Parathyroid adenoma (tissue), 2 donors: Measurements from ENCODE around the gene CCIN.

ENCODE experiments used
- H2AFZ ChIP-seq: fragments of 300-600 bp; sonication (generic); one replicate; pipeline ENCODE4 v1.7.0; 2017; ENCODE audit warnings: antibody characterized with exemption, mild to moderate bottlenecking
- H3K27ac ChIP-seq: fragments of 300-600 bp; sonication (generic); one replicate; pipeline ENCODE4 v1.7.0; 2017
- H3K27me3 ChIP-seq: fragments of 300-600 bp; sonication (generic); one replicate; pipeline ENCODE4 v1.7.0; 2017; ENCODE audit warnings: low read length; ENCODE audit not compliant: control insufficient read depth, insufficient read depth
- H3K36me3 ChIP-seq: fragments of 300-600 bp; sonication (generic); one replicate; pipeline ENCODE4 v1.7.0; 2017; ENCODE audit warnings: low read length; ENCODE audit not compliant: control insufficient read depth, insufficient read depth
- H3K4me1 ChIP-seq: fragments of 300-600 bp; sonication (generic); one replicate; pipeline ENCODE4 v1.7.0; 2017; ENCODE audit warnings: control low read depth
- H3K4me2 ChIP-seq: fragments of 300-600 bp; sonication (generic); one replicate; pipeline ENCODE4 v1.7.0; 2017; ENCODE audit warnings: low read length
- H3K4me3 ChIP-seq: fragments of 300-600 bp; sonication (generic); one replicate; pipeline ENCODE4 v1.7.0; 2017; ENCODE audit warnings: low read depth, low read length
- H3K79me2 ChIP-seq: fragments of 300-600 bp; sonication (generic); one replicate; pipeline ENCODE4 v1.7.0; 2017; ENCODE audit warnings: control low read depth
- H3K9ac ChIP-seq: fragments of 300-600 bp; sonication (generic); one replicate; pipeline ENCODE4 v1.7.0; 2017; ENCODE audit warnings: mild to moderate bottlenecking
- H3K9me3 ChIP-seq: fragments of 300-600 bp; sonication (generic); one replicate; pipeline ENCODE4 v1.7.0; 2017; ENCODE audit warnings: low read length; ENCODE audit not compliant: control insufficient read depth
- CTCF ChIP-seq: fragments of 300-600 bp; sonication (generic); IDR thresholded peaks from one replicate; pipeline ENCODE4 v1.7.0; 2017; ENCODE audit warnings: antibody characterized with exemption, mild to moderate bottlenecking
- donor health status: primary hyperparathyroidism.

Gene CCIN

GRCh38 chr9:36164989-36165388 lies 4.2 kb upstream of the CCIN start:
- Histone ChIP-seq H3K36me3 (no peaks in the 10 kb centered on the region), H3K4me2 (no peak overlapping the region), H3K27ac (no peak overlapping the region), H3K27me3 (no peaks in the 10 kb centered on the region), H2AFZ (no peak overlapping the region), H3K9ac (no peak overlapping the region), H3K9me3 (no peaks in the 10 kb centered on the region), H3K4me1 (no peaks in the 10 kb centered on the region), H3K79me2 (no peaks in the 10 kb centered on the region), H3K4me3 (no peak overlapping the region)
- no peak for TF ChIP-seq CTCF

GRCh38 chr9:36165826-36166167 lies 3.4 kb upstream of the CCIN start:
- Histone ChIP-seq H3K27ac (no peak overlapping the region), H3K4me3 (no peak overlapping the region), H2AFZ (no peak overlapping the region), H3K36me3 (no peaks in the 10 kb centered on the region), H3K79me2 (no peaks in the 10 kb centered on the region), H3K27me3 (no peaks in the 10 kb centered on the region), H3K4me2 (no peak overlapping the region), H3K9me3 (no peaks in the 10 kb centered on the region), H3K9ac (no peak overlapping the region), H3K4me1 (no peaks in the 10 kb centered on the region)
- TF ChIP-seq CTCF = no peak

- peak; percentile 78 for TF ChIP-seq CTCF
- Histone ChIP-seq H3K36me3 (no peaks in the 10 kb centered on the region), H3K9ac (no peak overlapping the region), H3K4me3 (no peak overlapping the region), H3K27me3 (no peaks in the 10 kb centered on the region), H3K9me3 (no peaks in the 10 kb centered on the region), H3K79me2 (no peaks in the 10 kb centered on the region), H2AFZ (peak overlapping the region; percentile 74), H3K27ac (no peak overlapping the region), H3K4me1 (no peaks in the 10 kb centered on the region), H3K4me2 (peak overlapping the region; percentile 55)
Measured at GRCh38 chr9:36166168-36166927, 2.8 kb upstream of the CCIN start.

- Histone ChIP-seq H3K4me3 (no peak overlapping the region), H3K4me1 (no peaks in the 10 kb centered on the region), H3K79me2 (no peaks in the 10 kb centered on the region), H3K9me3 (no peaks in the 10 kb centered on the region), H3K4me2 (no peak overlapping the region), H3K9ac (no peak overlapping the region), H3K27me3 (no peaks in the 10 kb centered on the region), H2AFZ (no peak overlapping the region), H3K27ac (no peak overlapping the region), H3K36me3 (no peaks in the 10 kb centered on the region)
- TF ChIP-seq CTCF = no peak
Measured at GRCh38 chr9:36169708-36170107, 520 bp downstream of the CCIN start.

GRCh38 chr9:36170531-36170930 lies 1.3 kb downstream of the CCIN start:
- Histone ChIP-seq H3K9me3 (no peaks in the 10 kb centered on the region), H3K27me3 (no peaks in the 10 kb centered on the region), H3K4me2 (no peak overlapping the region), H3K4me3 (no peak overlapping the region), H3K36me3 (no peaks in the 10 kb centered on the region), H3K4me1 (no peaks in the 10 kb centered on the region), H3K79me2 (no peaks in the 10 kb centered on the region), H2AFZ (no peak overlapping the region), H3K9ac (no peak overlapping the region), H3K27ac (no peak overlapping the region)
- no peak for TF ChIP-seq CTCF
